ENCODE measurements around the gene CREB3L2.
A peak's percentile ranks its signal among the peaks of the same experiment; 100 is the strongest.

DNA sequence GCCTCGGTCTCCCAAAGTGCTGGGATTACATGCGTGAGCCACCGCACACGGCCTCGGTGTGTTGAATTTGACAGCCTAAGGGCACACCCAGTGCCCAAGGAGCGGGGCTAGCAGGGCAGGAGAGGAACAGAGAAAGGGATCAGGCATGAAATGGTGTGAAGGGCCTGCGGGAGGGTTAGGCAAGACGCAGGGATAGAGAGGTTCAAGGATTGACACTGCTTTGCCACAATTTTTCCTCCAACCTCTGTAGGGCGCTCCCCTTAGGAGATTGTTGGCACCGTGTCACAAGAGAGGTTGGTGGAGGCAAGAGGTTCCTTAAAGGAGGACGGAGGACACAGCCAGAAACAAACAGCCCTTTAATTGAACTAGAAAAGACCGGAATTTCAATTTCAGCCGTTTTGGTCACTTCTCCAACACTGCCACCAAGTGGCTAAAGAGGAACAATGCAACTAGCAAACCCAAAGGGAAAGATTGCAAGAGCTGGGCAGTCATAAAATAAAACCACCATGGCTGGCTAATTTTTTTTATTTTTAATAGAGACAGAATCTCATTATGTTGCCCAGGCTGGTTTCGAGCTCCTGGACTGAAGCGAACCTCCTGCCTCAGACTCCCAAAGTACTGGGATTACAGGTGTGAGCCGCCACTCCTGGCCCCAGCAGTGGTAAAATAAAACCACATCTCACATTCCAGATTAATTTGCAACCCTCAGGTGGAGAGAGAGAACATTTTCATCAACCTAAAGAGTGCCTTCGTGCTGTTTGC lies 6.9 kb upstream of the CREB3L2 start:
- TF ChIP-seq, protein P1, sequence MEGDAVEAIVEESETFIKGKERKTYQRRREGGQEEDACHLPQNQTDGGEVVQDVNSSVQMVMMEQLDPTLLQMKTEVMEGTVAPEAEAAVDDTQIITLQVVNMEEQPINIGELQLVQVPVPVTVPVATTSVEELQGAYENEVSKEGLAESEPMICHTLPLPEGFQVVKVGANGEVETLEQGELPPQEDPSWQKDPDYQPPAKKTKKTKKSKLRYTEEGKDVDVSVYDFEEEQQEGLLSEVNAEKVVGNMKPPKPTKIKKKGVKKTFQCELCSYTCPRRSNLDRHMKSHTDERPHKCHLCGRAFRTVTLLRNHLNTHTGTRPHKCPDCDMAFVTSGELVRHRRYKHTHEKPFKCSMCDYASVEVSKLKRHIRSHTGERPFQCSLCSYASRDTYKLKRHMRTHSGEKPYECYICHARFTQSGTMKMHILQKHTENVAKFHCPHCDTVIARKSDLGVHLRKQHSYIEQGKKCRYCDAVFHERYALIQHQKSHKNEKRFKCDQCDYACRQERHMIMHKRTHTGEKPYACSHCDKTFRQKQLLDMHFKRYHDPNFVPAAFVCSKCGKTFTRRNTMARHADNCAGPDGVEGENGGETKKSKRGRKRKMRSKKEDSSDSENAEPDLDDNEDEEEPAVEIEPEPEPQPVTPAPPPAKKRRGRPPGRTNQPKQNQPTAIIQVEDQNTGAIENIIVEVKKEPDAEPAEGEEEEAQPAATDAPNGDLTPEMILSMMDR (IDR thresholded peaks at IDR 0.05; ENCODE audit: insufficient read depth, low read length, poor library complexity, severe bottlenecking) = peak; percentile 69
- TF ChIP-seq EZH2phosphoT487 (conservative IDR thresholded peaks at IDR 0.05; ENCODE audit: low read length) = no peak

Data from SU-DHL-6 (cell line).